Stimulated activated CD4-positive, alpha-beta T cell treated with anti-CD3 and anti-CD28 coated beads, Interleukin-4, amount 100 ng/mL, for 4 hours (primary cell): ENCODE results near the gene TAF1B.
A peak's percentile ranks its signal among the peaks of the same experiment; 100 is the strongest.
"Not testable (repeated sequence)": the region's sequence is repeated elsewhere in the genome, so short reads cannot be mapped to it uniquely, and the experiment has no call there.

Experiments used
- DNase-seq, 2 experiments: peaks; one replicate each; pipeline ENCODE4 v3.0.0-alpha.2; 2020

The TAF1B gene

DNA sequence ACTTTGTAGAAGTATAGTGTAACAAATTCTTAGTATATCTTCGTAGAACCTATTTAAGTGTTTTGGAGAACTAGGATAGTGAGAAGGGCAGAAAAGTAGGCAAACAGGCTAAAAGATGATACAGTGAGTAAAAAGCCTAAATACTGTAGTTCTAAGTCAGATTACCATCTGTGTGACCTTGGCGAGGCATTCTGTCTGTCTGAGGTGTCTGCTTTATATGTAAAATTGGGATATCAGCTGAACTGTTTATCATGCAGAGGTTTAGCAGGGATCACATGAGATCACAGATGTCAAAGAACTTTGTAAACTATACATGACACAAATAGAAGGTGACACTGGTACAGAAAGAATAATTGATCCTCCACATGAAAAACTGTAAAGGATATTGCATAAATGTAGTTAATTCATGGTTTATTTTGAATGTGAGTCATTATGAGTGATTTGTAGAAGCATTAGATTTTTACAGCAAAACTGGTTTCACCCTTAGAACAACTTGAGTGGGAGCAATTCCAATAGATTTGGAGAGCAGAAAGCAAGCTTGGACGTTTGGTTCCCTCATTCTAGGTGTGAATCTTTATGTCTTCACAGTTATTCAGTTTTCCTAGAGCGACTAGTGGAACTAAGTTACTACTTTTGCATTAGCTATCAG, 41.9 kb downstream of the TAF1B start:
- no peak for DNase-seq

DNA sequence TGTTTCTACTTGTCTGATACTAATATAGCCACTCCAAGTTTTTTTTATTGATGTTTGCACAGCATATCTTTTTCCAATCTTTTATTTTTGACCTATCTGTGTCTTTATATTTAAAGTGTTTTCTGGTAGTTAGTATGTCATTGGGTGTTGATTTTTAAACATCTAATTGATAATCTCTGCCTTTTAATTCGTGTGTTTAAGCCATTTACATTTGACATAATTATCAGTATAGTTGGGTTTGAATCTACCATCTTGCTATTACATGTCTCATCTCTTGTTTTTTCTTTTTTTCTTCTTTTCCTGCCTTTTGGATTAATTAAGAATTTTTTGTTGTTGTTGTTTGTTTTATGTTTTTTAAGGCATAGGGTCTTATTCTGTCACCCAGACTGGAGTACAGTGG, 44.2 kb downstream of the TAF1B start:
- no peak for DNase-seq

DNA sequence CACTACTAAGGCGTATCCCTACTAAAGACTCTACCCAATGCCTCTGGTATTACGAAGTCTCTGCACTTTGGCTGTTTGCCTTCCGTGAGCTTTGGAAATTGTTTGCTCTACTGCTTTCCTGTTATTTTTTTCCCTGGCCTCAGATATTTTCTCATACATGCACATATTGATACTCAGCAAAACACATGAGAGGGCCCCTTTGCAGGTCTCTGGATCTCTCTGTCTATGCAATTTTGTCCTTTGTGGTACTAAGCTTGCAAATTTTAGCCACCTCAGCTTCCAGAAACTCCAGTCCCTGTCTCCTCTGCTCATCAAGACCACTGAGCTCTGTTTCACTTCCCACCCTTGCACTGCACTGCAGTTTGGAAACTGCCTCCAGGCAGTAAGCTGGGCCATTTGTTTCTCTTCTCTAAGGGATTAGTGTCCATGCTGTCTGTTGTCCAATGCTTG, 46.6 kb downstream of the TAF1B start:
- DNase-seq = no peak

DNA sequence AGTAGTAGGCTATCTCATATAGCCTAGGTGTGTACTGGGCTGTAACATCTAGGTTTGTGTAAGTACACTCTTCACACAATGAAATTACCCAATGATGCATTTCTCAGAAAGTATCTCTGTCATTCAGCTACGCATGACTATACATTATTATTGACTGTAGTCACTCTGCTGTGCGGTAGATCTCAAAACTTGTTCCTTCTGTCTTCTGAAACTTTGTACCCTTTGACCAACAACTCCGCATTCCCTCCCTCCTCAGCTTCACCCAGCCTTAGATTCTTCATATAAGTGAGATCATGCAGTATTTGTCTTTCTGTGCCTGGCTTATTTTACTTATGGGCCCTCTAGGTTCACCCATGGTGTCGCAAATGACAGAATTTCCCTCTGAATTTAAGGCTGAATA, 49.0 kb downstream of the TAF1B start:
- no peak for DNase-seq

- DNase-seq = no peak
These were observed 52.7 kb downstream of the TAF1B start for GRCh38 chr2:9895669-9896590.

DNA sequence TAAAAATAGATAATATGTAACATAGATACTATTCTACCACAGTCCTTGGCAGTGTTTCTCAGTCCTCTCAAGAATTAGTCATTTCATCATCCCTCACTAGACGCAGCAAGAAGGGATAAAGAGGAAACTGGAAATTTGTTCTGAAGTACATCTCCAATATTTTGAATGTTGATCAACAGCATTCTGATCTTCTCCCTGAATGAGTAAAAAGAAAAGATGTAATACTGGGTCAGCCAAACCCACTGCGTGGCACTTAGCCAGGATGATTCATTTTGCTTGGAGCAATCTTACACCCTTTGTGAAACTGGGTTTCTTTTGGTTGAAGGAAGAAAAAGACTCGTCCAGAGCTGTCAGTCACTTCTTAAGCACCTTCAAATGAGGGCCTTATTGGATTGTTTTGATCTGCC, 54.1 kb downstream of the TAF1B start:
- peak in 1 of 2 experiments; percentile 11 for DNase-seq

DNA sequence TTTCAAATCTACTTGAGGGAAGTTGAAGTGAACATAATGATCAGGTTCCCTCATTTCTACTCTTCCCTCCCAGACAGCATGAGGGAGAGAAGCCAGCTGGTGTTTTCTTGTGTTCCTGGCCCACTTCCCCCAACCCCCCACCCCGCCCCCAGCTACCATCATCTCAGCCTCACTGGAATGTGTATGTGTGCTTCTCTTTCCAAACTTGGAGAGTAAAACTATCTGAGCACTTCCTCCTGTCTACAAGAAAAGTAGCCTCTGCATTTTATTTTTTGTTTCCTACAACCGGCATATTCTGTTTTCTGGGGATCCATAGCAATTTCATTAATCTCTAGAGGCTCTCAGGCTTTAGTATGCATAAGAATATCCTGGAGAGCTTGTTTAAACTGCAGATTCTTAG, 54.6 kb downstream of the TAF1B start:
- DNase-seq = no peak

DNA sequence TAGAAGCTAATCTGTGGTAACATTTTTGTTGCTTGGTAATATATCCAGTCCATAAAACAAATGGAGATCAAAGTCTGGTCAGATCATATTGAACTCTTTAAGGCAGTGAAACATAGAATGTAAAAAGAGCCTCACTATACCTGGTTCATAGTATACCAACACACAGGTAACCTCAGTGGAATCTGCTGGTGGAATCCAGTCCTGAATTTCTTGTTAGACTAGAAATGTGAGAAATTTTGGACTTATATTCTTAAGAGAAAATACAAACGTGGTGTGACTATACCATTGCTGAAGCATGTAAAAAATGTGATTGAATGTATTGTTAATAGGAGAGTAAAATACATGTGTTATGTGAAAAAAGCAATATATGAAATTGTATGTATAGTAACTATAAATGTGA, 62.1 kb downstream of the TAF1B start:
- DNase-seq = no peak

DNA sequence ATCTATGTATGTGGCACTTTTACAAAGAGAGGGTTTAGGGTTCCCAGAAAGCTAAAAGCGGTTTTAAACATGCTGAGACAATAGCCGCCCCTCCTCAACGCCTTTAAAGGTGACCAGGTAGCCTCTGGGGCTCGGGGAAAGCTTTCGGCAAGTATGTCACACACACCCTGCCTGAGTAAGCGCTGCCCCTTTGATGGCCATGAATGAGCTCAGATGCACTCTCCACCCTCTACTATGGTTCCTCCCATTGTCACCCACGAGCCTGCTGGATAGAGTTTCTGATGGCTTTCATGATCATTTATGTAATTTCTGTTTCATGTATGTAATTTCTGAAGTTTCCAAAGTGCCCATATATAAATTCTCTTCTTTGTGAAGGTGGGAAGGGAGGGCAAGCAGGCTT, 64.1 kb downstream of the TAF1B start:
- DNase-seq = no peak

DNA sequence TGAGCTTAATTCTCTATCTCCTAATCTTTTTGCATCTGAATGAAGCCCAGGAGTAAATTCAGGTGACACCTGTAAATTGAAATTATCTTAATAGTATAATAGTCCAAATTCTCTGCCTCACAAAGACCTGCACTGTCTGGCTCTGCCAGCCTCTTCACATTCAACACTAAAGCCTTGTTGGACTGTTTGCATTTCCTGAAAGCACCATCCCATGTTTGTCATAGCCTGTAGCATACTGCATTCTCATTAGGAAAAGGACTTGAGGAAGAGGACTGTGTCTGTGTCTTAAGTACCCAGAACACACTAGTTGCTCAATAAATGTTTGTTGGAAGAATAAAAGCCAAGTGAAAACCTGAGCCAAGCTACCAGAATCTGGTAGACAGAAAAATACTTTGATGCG, 65.4 kb downstream of the TAF1B start:
- DNase-seq = no peak

DNA sequence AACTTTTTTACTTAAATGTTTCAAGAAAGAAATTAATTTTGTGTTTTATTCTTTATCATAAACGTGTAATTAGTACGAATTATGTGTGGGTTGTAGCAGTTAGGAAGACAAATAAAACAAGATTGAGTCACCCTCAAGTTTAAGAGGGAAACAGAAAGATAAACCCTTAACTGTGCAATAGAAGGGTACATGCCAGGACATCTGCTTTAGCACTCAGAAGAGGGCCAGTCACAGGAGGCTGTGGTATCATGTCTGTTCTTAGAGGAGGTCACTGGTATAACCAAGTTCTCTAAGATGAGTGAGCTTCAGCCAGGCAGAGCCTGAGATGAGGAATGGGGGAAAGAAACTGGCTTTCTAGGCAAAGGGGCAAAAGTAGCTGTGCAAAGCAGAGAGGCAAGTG, 65.8 kb downstream of the TAF1B start:
- no peak for DNase-seq

DNA sequence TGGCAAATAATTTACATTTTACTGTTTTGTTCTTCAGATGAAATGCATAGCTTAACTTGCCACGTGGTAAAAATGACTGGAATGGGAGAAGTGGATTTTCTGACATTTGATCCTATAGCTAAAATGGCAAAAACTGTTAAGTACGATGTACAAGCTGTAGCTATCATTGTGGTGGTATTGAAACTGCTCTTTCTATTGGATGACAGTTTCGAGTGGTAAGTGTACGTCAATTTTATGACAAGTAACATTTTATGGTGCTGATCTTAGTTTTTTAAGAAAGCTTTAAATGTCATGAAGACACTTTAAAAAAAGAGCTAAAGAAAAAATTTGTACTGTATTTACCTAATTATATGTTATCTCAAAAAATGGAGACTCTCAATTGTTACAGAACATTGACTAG, 67.4 kb downstream of the TAF1B start:
- DNase-seq = no peak

GRCh38 chr2:9912468-9912867, 69.2 kb downstream of the TAF1B start:
- DNase-seq = no peak

DNA sequence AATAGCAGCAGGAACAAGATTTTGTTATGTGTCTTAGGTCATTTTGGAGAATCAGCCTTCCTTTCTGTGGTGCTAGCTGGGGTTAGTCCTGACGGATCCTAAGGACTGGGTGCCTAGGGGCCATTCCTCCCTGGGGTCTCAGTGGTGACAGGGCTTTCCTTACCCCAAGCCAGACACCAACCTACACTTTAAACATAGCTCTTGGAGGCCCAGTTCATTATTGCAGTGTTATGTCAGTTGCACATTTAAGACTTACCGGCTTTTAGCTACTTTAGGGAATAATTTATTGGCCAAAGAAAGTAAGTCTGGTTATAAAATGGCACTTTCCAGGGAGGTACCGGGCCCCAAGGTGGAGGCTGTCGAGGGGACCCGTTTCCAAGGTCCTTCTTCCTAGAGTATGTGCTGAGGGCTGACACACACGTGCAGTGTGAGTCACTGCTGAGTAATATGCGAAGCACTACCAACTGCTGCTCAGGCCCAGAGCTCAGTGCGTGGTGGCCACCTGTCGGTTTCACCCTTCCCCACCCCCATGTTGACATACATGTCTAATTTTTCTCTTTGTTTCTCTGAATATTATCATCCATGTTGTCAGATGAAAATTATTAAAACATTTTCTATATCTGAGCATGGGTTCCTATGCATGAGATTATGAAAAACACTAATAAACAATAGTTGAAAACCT, 71.3 kb downstream of the TAF1B start:
- peak; percentile 35 to 40 for DNase-seq

GRCh38 chr2:9918275-9918674, 75.0 kb downstream of the TAF1B start:
- no peak for DNase-seq

DNA sequence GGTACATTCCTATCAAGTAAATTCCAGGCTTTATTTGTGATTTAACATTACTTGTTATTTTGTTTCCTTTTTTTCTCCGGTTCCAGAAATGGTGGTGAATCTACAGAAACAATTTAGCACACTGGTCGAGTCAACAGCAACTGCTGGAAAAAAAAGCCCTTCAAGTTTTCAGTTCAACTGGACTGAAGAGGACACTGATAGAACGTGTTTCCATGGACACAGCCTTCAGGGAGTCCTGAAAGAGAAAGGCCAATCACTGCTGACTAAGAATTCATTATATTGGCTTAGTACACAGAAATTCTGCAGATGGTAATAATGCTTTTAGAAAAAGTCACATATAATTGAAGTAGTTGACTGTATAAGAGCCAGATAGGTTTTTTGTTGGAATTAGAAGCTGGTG, 76.2 kb downstream of the TAF1B start:
- no peak for DNase-seq

GRCh38 chr2:9927020-9927419, 83.7 kb downstream of the TAF1B start:
- DNase-seq = not testable (repeated sequence)

GRCh38 chr2:9937258-9937657, 94.0 kb downstream of the TAF1B start:
- no peak for DNase-seq

DNA sequence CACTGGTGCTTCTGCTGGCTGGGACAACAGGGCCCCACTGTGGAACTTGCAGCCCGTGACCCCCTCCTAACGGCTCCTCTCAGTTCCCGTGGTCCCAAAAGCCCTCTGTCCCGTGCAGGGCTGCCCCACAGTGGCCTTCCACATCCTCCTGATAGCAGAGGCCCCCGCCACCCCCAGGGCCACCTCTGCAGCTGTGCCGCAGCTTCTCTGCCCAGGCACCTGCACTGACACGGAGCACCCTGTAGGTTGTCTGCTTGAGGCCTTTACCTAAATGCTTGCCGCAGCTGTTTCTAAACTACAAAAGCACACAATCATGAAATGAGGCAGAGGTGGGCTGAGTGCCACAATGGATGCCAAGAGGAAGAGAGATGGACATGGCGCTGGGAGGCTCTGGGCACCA, 94.7 kb downstream of the TAF1B start:
- DNase-seq = no peak

DNA sequence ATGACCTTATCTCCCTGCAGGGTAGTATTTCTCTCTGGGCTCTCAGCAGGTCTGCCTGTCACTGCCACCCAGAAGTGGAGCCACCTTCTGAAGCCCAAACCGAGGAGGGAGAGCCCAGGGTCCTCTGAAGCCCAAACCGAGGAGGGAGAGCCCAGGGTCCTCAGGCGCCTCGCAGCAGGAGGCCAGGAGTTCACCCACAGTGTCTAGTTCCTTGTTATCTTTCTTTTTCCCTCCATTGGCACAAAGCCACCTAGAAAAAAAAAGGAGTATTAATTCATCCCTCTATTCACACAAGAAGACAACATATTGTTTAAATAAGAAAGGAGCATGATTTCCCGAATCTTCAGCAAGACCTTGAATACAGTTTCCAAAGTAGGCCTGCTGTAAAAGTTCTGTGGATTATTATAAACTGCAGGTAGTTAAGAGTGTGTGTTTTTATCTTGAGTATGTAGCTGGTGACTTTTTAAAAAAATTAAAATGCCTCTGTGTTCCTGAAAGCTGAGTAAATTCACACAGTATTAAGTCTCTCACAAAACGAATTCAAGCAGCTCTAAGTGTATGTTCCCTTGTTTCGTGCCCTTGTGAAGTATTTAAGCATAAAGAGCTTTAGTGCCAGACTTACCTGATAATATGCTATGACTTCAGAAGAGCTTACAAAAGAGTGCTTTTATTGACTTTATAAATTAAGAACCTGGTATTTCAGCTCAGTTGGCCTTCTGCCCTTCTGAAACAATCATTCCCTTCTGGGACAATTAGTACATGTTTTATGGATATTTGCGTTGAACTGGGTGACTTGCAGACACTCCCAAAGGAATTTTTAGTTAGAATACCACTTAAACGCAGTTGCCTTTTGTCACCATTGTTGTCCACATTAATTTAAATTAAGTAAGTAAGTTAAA, 96.6 kb downstream of the TAF1B start:
- DNase-seq = no peak

- no peak for DNase-seq
These were observed 98.1 kb downstream of the TAF1B start for GRCh38 chr2:9941196-9941995.

GRCh38 chr2:9941996-9942390, 98.7 kb downstream of the TAF1B start:
- DNase-seq = no peak
